Uterus (tissue), 2 donors: ENCODE data around the gene SLC35D3.

ENCODE experiments used
- POLR2A ChIP-seq, 2 donors: fragments of 450-650 bp; IDR thresholded peaks; one replicate each; pipeline ENCODE4 v1.6.1; 2016; ENCODE audit warnings: antibody characterized with exemption in 2 of 2, mild to moderate bottlenecking in 1 of 2, moderate library complexity in 1 of 2
- TF ChIP-seq, protein P1 (sequence below), 4 experiments: fragments of 200-600 bp in 2 of 4; fragments of 450-650 bp in 2 of 4; sonication (generic) in 2 of 4; IDR thresholded peaks; one replicate each; pipeline ENCODE4 v1.5.1; 2016 to 2019; ENCODE audit warnings: antibody characterized with exemption in 4 of 4, mild to moderate bottlenecking in 2 of 4, moderate library complexity in 1 of 4

DNA sequence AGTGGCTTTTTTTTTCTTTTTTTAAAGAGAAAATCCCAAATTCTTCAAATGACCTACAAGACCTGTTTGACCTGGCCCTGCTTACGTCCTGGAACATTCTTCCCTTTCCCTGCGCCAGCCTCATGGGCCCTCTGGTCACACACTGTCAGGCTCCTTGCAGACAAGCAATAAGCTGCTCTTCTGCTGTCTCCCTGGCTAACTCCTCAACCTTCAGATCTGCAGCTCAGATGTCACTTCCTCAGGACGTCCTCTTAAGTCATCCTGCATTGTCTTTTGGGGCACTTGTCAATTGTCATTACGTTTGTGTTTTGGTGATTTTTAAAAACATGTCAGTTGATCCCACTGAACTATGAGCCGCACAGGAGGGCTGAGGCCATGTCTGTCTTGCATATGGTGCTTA is 28.9 kb upstream of the SLC35D3 start:
- TF ChIP-seq, protein P1, sequence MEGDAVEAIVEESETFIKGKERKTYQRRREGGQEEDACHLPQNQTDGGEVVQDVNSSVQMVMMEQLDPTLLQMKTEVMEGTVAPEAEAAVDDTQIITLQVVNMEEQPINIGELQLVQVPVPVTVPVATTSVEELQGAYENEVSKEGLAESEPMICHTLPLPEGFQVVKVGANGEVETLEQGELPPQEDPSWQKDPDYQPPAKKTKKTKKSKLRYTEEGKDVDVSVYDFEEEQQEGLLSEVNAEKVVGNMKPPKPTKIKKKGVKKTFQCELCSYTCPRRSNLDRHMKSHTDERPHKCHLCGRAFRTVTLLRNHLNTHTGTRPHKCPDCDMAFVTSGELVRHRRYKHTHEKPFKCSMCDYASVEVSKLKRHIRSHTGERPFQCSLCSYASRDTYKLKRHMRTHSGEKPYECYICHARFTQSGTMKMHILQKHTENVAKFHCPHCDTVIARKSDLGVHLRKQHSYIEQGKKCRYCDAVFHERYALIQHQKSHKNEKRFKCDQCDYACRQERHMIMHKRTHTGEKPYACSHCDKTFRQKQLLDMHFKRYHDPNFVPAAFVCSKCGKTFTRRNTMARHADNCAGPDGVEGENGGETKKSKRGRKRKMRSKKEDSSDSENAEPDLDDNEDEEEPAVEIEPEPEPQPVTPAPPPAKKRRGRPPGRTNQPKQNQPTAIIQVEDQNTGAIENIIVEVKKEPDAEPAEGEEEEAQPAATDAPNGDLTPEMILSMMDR (IDR thresholded peaks at IDR 0.05): no peak
- no peak for TF ChIP-seq POLR2A (IDR thresholded peaks at IDR 0.05)
